ENCODE measurements around the gene ATP6AP2.
"Not testable (repeated sequence)": the region's sequence is repeated elsewhere in the genome, so short reads cannot be mapped to it uniquely, and the experiment has no call there.

Gene ATP6AP2

GRCh38 chrX:40576291-40576690, 4.5 kb upstream of the ATP6AP2 start:
- no peak for DNase-seq (ENCODE audit: low spot score)

DNA sequence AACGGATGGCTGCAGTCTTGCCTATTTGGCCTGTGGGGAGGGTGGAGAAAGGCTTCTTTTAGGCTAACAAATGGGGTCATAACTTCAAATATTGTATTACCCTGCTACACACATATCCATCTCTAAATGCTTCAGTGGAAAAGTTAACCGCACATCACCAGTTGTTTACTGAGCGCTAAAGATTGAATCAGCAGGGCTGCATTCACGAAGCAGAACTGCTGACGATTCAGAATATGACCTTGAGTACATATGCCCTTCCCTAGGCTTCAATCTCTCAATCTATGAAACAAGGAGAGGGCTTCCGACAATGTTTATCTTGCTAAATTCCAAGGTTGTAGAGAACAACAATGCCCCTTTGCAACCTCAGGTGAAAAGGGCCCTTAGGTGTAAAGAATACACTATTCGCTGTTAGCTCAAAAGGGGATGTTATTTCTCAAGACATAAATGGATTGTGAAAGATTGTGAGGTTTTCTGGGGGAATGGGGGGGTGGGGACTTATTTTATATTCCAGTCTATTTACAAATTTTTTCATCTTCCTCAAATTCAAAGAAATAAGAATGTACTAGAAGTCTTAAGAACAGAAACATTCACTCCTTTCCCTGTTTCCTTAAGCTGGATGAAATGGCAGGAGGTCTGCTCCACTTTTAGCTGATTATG, 2.6 kb upstream of the ATP6AP2 start:
- no peak for DNase-seq (ENCODE audit: low spot score)

GRCh38 chrX:40579141-40579540, 1.6 kb upstream of the ATP6AP2 start:
- no peak for DNase-seq (ENCODE audit: low spot score)

GRCh38 chrX:40579900-40580536, 752 bp upstream of the ATP6AP2 start:
- peak; percentile 2 for DNase-seq (ENCODE audit: low spot score)

DNA sequence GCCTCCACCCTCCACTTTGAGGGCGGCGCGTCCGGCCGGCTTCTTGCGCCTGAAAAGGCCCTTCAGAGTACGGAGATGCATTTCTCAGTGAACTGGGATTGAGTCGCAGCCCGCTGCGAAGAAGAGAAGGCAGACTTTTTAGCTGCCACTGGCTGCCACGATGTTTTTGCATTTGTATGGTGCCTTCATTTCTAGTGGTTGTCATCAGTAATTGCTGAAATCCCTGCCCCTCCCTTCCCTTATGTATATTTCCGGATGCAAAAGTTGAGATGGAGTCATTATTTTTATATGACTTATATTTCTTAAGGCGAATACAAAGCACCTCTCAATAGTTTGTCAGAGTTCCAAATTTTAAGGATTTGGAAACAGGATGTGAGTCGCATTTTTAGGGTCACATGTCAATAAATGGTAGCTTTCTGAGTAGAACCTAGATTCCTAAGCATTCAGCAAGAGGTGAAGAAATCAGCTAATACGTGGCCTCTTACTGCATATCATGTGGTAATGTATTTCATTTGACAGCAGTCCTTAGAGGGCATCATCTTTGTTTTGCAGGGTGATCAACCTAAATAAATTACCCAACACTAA, 658 bp downstream of the ATP6AP2 start:
- peak; percentile 15 for DNase-seq (ENCODE audit: low spot score)

- DNase-seq (ENCODE audit: low spot score) = not testable (repeated sequence)
Measured at GRCh38 chrX:40582178-40582577, 1.4 kb downstream of the ATP6AP2 start.

- no peak for DNase-seq (ENCODE audit: low spot score)
Measured at GRCh38 chrX:40582811-40583210, 2.0 kb downstream of the ATP6AP2 start.

DNA sequence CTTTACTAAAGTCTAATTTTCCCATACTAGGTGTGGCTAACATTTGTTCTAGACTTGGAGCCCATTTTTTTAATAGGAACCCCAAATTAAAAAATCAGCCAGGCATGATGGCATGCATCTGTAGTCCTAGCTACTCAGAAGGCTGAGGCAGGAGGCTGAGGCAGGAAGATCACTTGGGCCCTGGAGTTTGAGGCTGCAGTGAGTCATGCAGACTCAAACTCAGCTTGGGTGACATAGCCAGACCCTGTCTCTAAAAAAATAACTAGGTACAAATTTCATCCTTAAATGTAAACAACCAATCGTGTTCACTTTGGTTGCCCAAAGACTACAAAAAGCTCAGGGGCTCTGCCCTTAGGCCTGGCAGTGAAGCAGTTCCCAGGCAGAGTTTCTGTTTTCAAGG, 6.9 kb downstream of the ATP6AP2 start:
- not testable (repeated sequence) for DNase-seq (ENCODE audit: low spot score)

DNA sequence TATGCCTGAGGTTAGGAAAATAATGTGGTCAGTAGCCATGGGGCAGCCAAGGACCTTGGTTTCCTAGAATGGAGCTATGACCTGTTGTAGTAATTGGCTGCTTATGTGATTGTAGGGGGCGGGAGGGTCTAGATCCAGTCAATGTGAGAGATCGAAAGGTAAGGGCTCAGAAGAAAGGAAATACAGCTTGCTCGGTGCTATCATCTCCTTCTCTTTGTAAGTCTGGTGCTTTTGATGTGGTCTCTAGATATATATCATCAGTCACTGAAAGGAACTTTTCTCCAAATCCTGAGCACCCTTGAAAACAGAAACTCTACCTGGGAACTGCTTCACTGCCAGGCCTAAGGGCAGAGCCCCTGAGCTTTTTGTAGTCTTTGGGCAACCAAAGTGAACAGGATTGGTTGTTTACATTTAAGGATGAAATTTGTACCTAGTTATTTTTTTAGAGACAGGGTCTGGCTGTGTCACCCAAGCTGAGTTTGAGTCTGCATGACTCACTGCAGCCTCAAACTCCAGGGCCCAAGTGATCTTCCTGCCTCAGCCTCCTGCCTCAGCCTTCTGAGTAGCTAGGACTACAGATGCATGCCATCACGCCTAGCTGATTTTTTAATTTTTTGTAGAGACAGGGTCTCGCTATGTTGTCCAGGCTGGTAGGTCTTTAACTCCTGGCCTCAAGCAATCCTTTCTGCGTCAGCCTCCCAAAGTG, 9.0 kb downstream of the ATP6AP2 start:
- not testable (repeated sequence) for DNase-seq (ENCODE audit: low spot score)

DNA sequence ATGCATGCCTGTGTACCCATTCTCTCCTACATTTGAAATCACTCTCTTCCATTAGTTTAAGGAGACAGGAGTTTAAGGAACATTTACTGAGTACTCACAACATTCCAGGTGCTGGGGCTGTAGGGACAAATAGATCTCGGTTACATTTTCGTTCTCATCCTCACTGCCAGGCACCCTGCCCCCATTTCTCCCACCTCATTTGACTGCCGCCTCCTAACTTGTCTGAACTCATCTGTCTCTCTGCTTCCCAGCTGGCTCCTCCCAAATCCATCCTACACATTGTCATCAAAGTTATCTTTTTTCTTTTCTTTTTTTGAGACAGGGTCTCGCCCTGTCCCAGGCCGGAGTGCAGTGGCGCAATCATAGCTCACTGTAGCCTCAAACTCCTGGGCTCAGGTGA, 22.7 kb downstream of the ATP6AP2 start:
- DNase-seq (ENCODE audit: low spot score) = no peak

- no peak for DNase-seq (ENCODE audit: low spot score)
Measured at GRCh38 chrX:40607381-40607780, 26.6 kb downstream of the ATP6AP2 start.

DNA sequence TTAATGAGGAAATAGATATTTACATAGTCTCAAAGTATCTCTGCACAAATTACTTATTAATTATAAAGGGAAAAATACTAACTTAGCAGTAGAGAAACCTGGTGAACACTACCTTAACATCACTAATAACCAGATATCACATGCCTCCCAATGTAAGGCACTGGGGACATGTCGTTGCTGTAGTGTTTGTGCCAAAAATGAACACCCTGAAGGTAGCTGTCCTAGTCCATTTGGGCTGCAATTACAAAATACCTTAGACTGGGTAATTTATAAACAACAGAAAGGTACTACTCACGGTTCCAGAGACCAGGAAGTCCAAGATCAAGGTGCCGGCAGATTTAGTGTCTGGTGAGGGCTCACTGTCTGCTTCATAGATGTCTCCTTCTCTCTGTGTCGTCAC, 31.7 kb downstream of the ATP6AP2 start:
- no peak for DNase-seq (ENCODE audit: low spot score)

DNA sequence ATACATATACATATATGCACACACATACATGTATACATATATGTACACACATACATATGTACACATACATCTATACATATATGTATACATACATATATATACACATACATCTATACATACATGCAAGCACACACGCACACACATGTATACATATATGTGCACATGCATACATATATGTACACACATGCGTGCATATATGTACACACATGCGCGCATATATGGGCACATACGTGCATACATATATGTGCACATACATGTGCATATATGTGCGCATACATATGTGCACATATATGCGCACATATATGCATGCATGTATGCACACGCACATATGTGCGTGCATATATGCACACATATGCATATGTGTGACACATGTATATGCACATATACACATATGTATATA, 35.2 kb downstream of the ATP6AP2 start:
- DNase-seq (ENCODE audit: low spot score) = no peak

GRCh38 chrX:40617566-40617965, 36.8 kb downstream of the ATP6AP2 start:
- DNase-seq (ENCODE audit: low spot score) = no peak

DNA sequence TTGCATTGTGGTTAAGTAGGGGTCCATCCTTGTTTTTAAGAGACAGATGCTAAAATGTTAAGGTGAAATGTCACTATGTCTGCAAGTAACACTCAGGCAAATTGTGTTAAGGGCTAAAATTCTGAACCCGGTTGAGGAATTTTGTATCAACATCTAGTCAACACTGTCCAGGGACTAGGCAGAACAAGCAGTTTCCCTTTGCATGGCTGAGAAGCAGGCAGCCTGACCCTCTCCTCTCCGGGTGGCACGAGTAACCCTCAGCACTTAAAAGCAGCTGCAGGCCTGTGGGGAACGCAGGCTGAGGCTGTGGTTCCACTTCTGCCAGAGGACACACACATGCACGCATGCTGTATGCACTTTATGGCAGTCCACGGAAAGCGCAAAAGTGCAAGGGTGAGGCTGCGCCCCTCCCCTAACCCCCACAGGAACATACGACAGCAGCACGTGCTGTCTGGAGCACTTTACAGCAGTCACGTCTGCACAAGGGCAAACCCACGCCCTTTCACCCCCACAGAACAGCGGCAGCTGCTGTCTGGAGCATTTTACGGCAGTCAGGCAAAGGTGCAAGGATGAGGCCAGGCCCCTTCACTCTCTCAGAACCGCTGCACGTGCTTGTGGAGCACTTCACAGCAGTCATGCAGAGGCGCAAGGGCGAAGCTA, 41.8 kb downstream of the ATP6AP2 start:
- no peak for DNase-seq (ENCODE audit: low spot score)

- DNase-seq (ENCODE audit: low spot score) = no peak
Measured at GRCh38 chrX:40623139-40623536, 42.4 kb downstream of the ATP6AP2 start, which contains the start of gene MPC1L. Gene MPC1L (plus strand): TSS chrX:40623428. CDS start chrX:40623566, 138 bp downstream.

DNA sequence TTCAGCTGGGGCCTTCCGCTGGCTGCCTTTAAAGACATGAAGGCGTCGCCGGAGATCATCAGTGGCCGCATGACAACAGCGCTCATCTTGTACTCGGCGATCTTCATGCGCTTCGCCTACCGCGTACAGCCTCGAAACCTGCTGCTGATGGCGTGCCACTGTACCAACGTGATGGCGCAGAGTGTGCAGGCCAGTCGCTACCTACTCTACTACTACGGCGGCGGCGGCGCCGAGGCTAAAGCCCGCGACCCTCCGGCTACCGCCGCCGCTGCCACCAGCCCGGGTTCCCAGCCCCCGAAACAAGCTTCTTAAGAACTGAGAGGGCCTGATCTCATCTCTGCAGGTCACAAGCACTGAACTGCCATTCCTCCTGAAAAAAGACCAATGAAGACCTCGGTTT, 42.9 kb downstream of the ATP6AP2 start:
- DNase-seq (ENCODE audit: low spot score) = no peak

- DNase-seq (ENCODE audit: low spot score) = no peak
Measured at GRCh38 chrX:40625294-40625693, 44.5 kb downstream of the ATP6AP2 start.

GRCh38 chrX:40628506-40628905, 47.7 kb downstream of the ATP6AP2 start:
- no peak for DNase-seq (ENCODE audit: low spot score)

GRCh38 chrX:40632199-40632598, 51.4 kb downstream of the ATP6AP2 start:
- no peak for DNase-seq (ENCODE audit: low spot score)

GRCh38 chrX:40637687-40638086, 56.9 kb downstream of the ATP6AP2 start:
- no peak for DNase-seq (ENCODE audit: low spot score)

GRCh38 chrX:40644176-40644575, 63.4 kb downstream of the ATP6AP2 start:
- DNase-seq (ENCODE audit: low spot score) = no peak

Data from kidney capillary endothelial cell (primary cell).